GM12874 (cell line): ENCODE data around the gene FLNB.

Experiments
- TF ChIP-seq, protein P1 (sequence below): IDR thresholded peaks from 2 replicates; pipeline ENCODE4 v1.5.1; 2011; ENCODE audit warnings: low read depth, mild to moderate bottlenecking, control low read depth, low read length, moderate library complexity; ENCODE audit not compliant: insufficient read depth

The FLNB gene

DNA sequence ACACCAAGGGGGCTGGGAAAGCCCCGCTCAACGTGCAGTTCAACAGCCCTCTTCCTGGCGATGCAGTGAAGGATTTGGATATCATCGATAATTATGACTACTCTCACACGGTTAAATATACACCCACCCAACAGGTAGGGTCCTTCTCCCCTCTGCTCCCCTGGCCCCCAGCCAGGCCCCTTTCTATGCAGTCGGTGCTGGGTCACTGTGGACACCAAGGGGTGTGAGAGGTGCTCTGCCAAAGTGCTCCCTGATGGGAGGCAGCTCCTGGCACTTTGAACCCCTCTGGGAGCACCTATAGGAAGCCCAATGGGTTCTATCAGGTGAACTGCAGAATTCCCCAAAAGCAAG, 103.9 kb downstream of the FLNB start:
- TF ChIP-seq, protein P1, sequence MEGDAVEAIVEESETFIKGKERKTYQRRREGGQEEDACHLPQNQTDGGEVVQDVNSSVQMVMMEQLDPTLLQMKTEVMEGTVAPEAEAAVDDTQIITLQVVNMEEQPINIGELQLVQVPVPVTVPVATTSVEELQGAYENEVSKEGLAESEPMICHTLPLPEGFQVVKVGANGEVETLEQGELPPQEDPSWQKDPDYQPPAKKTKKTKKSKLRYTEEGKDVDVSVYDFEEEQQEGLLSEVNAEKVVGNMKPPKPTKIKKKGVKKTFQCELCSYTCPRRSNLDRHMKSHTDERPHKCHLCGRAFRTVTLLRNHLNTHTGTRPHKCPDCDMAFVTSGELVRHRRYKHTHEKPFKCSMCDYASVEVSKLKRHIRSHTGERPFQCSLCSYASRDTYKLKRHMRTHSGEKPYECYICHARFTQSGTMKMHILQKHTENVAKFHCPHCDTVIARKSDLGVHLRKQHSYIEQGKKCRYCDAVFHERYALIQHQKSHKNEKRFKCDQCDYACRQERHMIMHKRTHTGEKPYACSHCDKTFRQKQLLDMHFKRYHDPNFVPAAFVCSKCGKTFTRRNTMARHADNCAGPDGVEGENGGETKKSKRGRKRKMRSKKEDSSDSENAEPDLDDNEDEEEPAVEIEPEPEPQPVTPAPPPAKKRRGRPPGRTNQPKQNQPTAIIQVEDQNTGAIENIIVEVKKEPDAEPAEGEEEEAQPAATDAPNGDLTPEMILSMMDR, result no peak

- TF ChIP-seq, protein P1, result no peak
Measured at GRCh38 chr3:58115175-58115574, 107.0 kb downstream of the FLNB start.

DNA sequence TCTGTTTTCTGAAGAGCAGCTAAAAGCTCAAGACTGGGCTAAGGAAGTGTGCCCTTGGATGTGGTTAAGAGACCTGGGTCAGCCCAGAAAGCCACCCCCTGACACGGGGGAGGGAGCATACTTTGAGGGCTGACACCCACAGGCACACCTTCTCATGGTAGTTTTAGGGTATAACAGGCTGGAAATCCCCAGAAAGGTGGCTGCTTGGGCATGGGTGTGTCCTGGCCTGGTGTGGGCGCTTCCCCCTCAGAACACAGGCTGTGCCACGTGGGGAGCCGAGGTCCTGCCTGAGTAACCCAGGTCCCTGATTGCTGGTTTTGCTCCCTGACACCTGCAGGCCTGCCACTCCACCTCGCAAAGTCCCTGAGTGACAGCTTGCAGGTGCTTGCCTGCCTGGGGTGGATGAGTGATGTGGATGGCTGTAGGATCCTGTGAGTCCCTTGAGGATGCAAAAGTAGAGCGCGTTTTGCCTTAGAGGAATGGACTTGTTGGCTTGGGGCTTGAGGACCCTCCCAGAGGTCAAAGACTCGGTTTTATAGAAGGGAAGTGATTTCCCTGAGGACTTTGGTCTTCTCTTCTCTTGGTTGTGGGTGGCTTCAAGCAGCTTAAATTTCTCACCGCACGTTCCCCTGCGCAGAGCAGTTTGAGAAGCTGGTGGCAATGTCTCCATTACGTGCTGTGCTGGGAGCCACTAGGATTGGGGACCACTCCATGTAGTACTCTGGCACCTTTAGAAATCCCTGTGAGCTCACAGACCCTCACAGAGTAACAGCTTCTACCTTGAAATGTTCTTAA, 108.1 kb downstream of the FLNB start:
- TF ChIP-seq, protein P1, result no peak

DNA sequence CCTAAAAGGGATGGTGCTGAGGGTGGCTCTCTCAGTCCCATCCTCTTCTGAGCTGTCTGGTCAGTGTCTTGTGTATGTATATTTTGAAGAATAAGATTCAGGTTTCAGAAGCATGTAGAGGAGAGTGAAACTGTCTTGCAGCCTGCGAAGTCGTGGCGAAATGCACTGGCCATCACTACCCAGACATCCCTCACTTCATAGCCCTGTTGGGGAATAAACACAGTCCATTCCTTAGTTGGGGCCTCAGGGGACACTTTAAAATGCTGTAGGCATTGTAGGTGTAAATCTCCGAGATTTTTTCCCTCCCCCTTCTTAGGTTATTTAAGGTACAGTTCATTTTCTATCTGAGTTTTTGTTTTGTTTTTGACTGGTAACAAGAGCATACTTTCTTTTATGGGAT, 108.8 kb downstream of the FLNB start:
- TF ChIP-seq, protein P1, result no peak

GRCh38 chr3:58117561-58118181, 109.4 kb downstream of the FLNB start:
- TF ChIP-seq, protein P1, result no peak

DNA sequence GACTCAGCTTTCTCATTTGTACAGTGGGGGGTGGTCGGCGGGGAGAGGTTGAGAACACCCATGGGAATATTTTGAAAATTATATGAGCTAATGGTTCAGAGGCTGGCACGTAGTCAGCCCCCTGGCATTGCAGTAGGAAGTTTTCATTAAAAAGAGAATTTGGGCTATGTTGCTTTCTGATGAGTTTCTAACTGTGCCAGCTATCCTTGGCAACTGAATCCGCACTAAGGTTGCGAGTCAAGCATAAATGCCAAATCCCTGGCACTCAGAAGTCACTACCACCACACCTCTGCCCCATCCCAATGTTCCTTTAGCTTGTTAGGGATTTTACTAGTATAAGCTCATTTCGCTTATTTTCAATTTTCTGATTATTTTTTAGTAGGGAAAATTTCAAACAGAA, 111.0 kb downstream of the FLNB start:
- TF ChIP-seq, protein P1, result no peak

- TF ChIP-seq, protein P1, result no peak
Measured at GRCh38 chr3:58120075-58120812, 112.0 kb downstream of the FLNB start.
